GM12891 (cell line): Measurements from ENCODE around the gene CFAP100.

Experiments used
- DNase-seq: peaks from one replicate; pipeline ENCODE4 v3.0.0; 2011; ENCODE audit warnings: low spot score; ENCODE audit not compliant: insufficient read length
- FAIRE-seq: peaks from 2 replicates; lab custom pipeline; 2011; peaks lifted over from hg19 to GRCh38; lab: Jason Lieb, UNC
- PAX5 ChIP-seq: IDR thresholded peaks from 2 replicates; pipeline ENCODE4 v1.6.1; 2011; ENCODE audit warnings: low read length, moderate library complexity, mild to moderate bottlenecking; ENCODE audit not compliant: insufficient read depth, severe bottlenecking
- POLR2A ChIP-seq: IDR thresholded peaks from 2 replicates; pipeline ENCODE4 v1.6.1; 2011; ENCODE audit warnings: low read depth, low read length, control low read depth
- POLR2AphosphoS5 ChIP-seq: IDR thresholded peaks from 2 replicates; pipeline ENCODE4 v1.6.1; 2011; ENCODE audit warnings: low read depth, low read length, control low read depth
- POU2F2 ChIP-seq: IDR thresholded peaks from 2 replicates; pipeline ENCODE4 v1.6.1; 2011; ENCODE audit warnings: low read depth, mild to moderate bottlenecking, control low read depth, low read length, moderate library complexity
- SPI1 ChIP-seq: IDR thresholded peaks from 2 replicates; pipeline ENCODE4 v1.6.1; 2011; ENCODE audit warnings: low read depth, low read length, control low read depth
- TAF1 ChIP-seq: IDR thresholded peaks from 2 replicates; pipeline ENCODE4 v1.6.1; 2011; ENCODE audit warnings: low read depth, low read length, control low read depth

Gene CFAP100

GRCh38 chr3:126373682-126374601 is 20.8 kb upstream of the CFAP100 start:
- no peak for FAIRE-seq
- TF ChIP-seq POLR2AphosphoS5 (no peak), POU2F2 (no peak), SPI1 (no peak), PAX5 (no peak), TAF1 (no peak), POLR2A (no peak)

GRCh38 chr3:126375835-126376331 is 18.8 kb upstream of the CFAP100 start:
- TF ChIP-seq SPI1 (no peak), POLR2AphosphoS5 (no peak), POU2F2 (no peak), TAF1 (no peak), PAX5 (no peak), POLR2A (no peak)
- FAIRE-seq, result no peak
- no peak for DNase-seq

More at GRCh38 chr3:126373682-126374601, 20.8 kb upstream of the CFAP100 start:
- DNase-seq, result no peak

- DNase-seq (no peak), FAIRE-seq (no peak)
- no peak for TF ChIP-seq TAF1
- TF ChIP-seq POLR2AphosphoS5, result no peak
- no peak for TF ChIP-seq POLR2A
- TF ChIP-seq PAX5, result no peak
- TF ChIP-seq SPI1, result no peak
- TF ChIP-seq POU2F2, result no peak
These were observed 18.3 kb upstream of the CFAP100 start for GRCh38 chr3:126376444-126376843.

- FAIRE-seq (no peak), DNase-seq (no peak)
- TF ChIP-seq TAF1 (no peak), PAX5 (no peak), POLR2A (no peak), SPI1 (no peak), POLR2AphosphoS5 (no peak), POU2F2 (no peak)
These were observed 17.5 kb upstream of the CFAP100 start for GRCh38 chr3:126377211-126377610.

- FAIRE-seq, result no peak
- TF ChIP-seq POU2F2 (no peak), POLR2A (no peak), SPI1 (no peak), TAF1 (no peak), POLR2AphosphoS5 (no peak), PAX5 (no peak)
- DNase-seq, result no peak
These were observed 16.4 kb upstream of the CFAP100 start for GRCh38 chr3:126378341-126378751.

GRCh38 chr3:126380011-126380768 is 14.5 kb upstream of the CFAP100 start:
- DNase-seq (no peak), FAIRE-seq (no peak)

GRCh38 chr3:126381966-126382365 is 12.7 kb upstream of the CFAP100 start:
- no peak for FAIRE-seq

More at GRCh38 chr3:126380011-126380768, 14.5 kb upstream of the CFAP100 start:
- no peak for TF ChIP-seq POU2F2
- TF ChIP-seq POLR2A, result no peak
- TF ChIP-seq PAX5, result no peak
- no peak for TF ChIP-seq SPI1

GRCh38 chr3:126389112-126389793 is 5.5 kb upstream of the CFAP100 start:
- DNase-seq, result peak; percentile 73
- no peak for TF ChIP-seq POLR2AphosphoS5
- no peak for TF ChIP-seq SPI1
- TF ChIP-seq PAX5, result no peak
- FAIRE-seq, result peak; percentile 88

More at GRCh38 chr3:126381966-126382365, 12.7 kb upstream of the CFAP100 start:
- no peak for DNase-seq
- TF ChIP-seq TAF1 (no peak), POLR2AphosphoS5 (no peak)

- no peak for FAIRE-seq
- no peak for DNase-seq
- TF ChIP-seq POU2F2, result no peak
- no peak for TF ChIP-seq TAF1
- no peak for TF ChIP-seq PAX5
- TF ChIP-seq POLR2AphosphoS5, result no peak
- TF ChIP-seq POLR2A, result no peak
- TF ChIP-seq SPI1, result no peak
These were observed 4.9 kb upstream of the CFAP100 start for GRCh38 chr3:126389794-126390146.
